IPS-18c (cell line): ENCODE results near the gene EXOC1.
"Not testable (repeated sequence)": the region's sequence is repeated elsewhere in the genome, so short reads cannot be mapped to it uniquely, and the experiment has no call there.

Experiments
- H3K4me3 ChIP-seq: 2 replicates; pipeline ENCODE4 v1.7.0; 2013; ENCODE audit warnings: low read depth, mild to moderate bottlenecking, low read length, moderate library complexity; ENCODE audit not compliant: insufficient read depth
- H3K9me3 ChIP-seq: one replicate; pipeline ENCODE4 v1.6.1; 2013; ENCODE audit warnings: mild to moderate bottlenecking, low read length, moderate library complexity; ENCODE audit not compliant: control insufficient read depth, insufficient read depth

The EXOC1 gene

GRCh38 chr4:55841373-55842239 is 11.8 kb upstream of the EXOC1 start:
- not testable (repeated sequence) for H3K4me3 ChIP-seq

GRCh38 chr4:55842312-55842711 is 11.1 kb upstream of the EXOC1 start:
- H3K4me3 ChIP-seq, H3K9me3 ChIP-seq: not testable (repeated sequence)

More at GRCh38 chr4:55841373-55842239, 11.8 kb upstream of the EXOC1 start:
- H3K9me3 ChIP-seq: not testable (repeated sequence)

GRCh38 chr4:55849724-55850123 is 3.7 kb upstream of the EXOC1 start:
- H3K9me3 ChIP-seq: no peaks in the 10 kb centered on the region
- H3K4me3 ChIP-seq: no peak overlapping the region

- H3K4me3 ChIP-seq: no peak overlapping the region
- no peaks in the 10 kb centered on the region for H3K9me3 ChIP-seq
Observed at GRCh38 chr4:55851885-55852284, 1.6 kb upstream of the EXOC1 start.

- no peaks in the 10 kb centered on the region for H3K9me3 ChIP-seq
- peak overlapping the region; percentile 95 for H3K4me3 ChIP-seq
Observed at GRCh38 chr4:55854129-55854528, 681 bp downstream of the EXOC1 start.

- Histone ChIP-seq H3K9me3 (no peaks in the 10 kb centered on the region), H3K4me3 (no peak overlapping the region)
Observed at GRCh38 chr4:55857586-55857985, 4.1 kb downstream of the EXOC1 start.

GRCh38 chr4:55859711-55860110 is 6.3 kb downstream of the EXOC1 start:
- Histone ChIP-seq H3K9me3 (no peaks in the 10 kb centered on the region), H3K4me3 (no peak overlapping the region)

- Histone ChIP-seq H3K4me3 (no peak overlapping the region), H3K9me3 (no peaks in the 10 kb centered on the region)
Observed at GRCh38 chr4:55864577-55865223, 11.3 kb downstream of the EXOC1 start.

- no peak overlapping the region for H3K4me3 ChIP-seq
- no peaks in the 10 kb centered on the region for H3K9me3 ChIP-seq
Observed at GRCh38 chr4:55865228-55865806, 11.9 kb downstream of the EXOC1 start.

- Histone ChIP-seq H3K4me3 (no peak overlapping the region), H3K9me3 (no peaks in the 10 kb centered on the region)
Observed at GRCh38 chr4:55866290-55866907, 13.0 kb downstream of the EXOC1 start.

- H3K4me3 ChIP-seq: no peak overlapping the region
- H3K9me3 ChIP-seq: no peaks in the 10 kb centered on the region
Observed at GRCh38 chr4:55866973-55867574, 13.6 kb downstream of the EXOC1 start.

GRCh38 chr4:55868581-55869090 is 15.2 kb downstream of the EXOC1 start:
- Histone ChIP-seq H3K4me3 (no peak overlapping the region), H3K9me3 (no peaks in the 10 kb centered on the region)

- Histone ChIP-seq H3K4me3 (no peak overlapping the region), H3K9me3 (no peaks in the 10 kb centered on the region)
Observed at GRCh38 chr4:55871299-55871800, 17.9 kb downstream of the EXOC1 start.

GRCh38 chr4:55874831-55875230 is 21.4 kb downstream of the EXOC1 start:
- Histone ChIP-seq H3K9me3 (no peaks in the 10 kb centered on the region), H3K4me3 (no peak overlapping the region)

- H3K4me3 ChIP-seq: no peak overlapping the region
- H3K9me3 ChIP-seq: no peaks in the 10 kb centered on the region
Observed at GRCh38 chr4:55876387-55876786, 22.9 kb downstream of the EXOC1 start.

GRCh38 chr4:55879224-55879623 is 25.8 kb downstream of the EXOC1 start:
- Histone ChIP-seq H3K4me3 (no peak overlapping the region), H3K9me3 (no peaks in the 10 kb centered on the region)

GRCh38 chr4:55880652-55881280 is 27.3 kb downstream of the EXOC1 start:
- H3K4me3 ChIP-seq: no peak overlapping the region
- H3K9me3 ChIP-seq: no peaks in the 10 kb centered on the region
